Smooth muscle cell (in vitro differentiated cells): ENCODE results near the gene PRLH. TPM values are rescaled to one million over a fixed set of nuclear protein-coding genes. Genes with fewer than 3 reads are reported as not detected.

Experiments
- DNase-seq: peaks from one replicate; lab custom pipeline; 2025; ENCODE audit not compliant: unreplicated experiment; lab: John Stamatoyannopoulos, UW
- H2AFZ ChIP-seq: fragments of 200-600 bp; sonication (generic); 2 replicates; pipeline ENCODE4 v1.6.0; 2016; ENCODE audit warnings: antibody characterized with exemption, low read depth, mild to moderate bottlenecking
- H3F3A ChIP-seq: fragments of 200-600 bp; sonication (generic); 2 replicates; pipeline ENCODE4 v1.6.0; 2017; ENCODE audit warnings: antibody characterized with exemption, low read depth
- H3K27ac ChIP-seq: fragments of 200-600 bp; sonication (generic); 2 replicates; pipeline ENCODE4 v1.5.1; 2016; ENCODE audit warnings: low read depth, mild to moderate bottlenecking
- H3K27me3 ChIP-seq: fragments of 200-600 bp; sonication (generic); 2 replicates; pipeline ENCODE4 v1.6.1; 2016; ENCODE audit warnings: low read depth, mild to moderate bottlenecking
- H3K36me3 ChIP-seq: fragments of 200-600 bp; sonication (generic); 2 replicates; pipeline ENCODE4 v1.5.1; 2016; ENCODE audit warnings: low read depth
- H3K4me1 ChIP-seq: fragments of 200-600 bp; sonication (generic); 2 replicates; pipeline ENCODE4 v1.5.1; 2016; ENCODE audit warnings: low read depth
- H3K4me2 ChIP-seq: fragments of 200-600 bp; sonication (generic); 2 replicates; pipeline ENCODE4 v1.6.0; 2016; ENCODE audit warnings: mild to moderate bottlenecking
- H3K4me3 ChIP-seq: fragments of 200-600 bp; sonication (generic); 2 replicates; pipeline ENCODE4 v1.5.1; 2016; ENCODE audit warnings: mild to moderate bottlenecking
- H3K79me2 ChIP-seq: fragments of 200-600 bp; sonication (generic); 2 replicates; pipeline ENCODE4 v1.6.0; 2016; ENCODE audit warnings: low read depth, mild to moderate bottlenecking
- H3K9ac ChIP-seq: fragments of 200-600 bp; sonication (generic); 2 replicates; pipeline ENCODE4 v1.6.0; 2016; ENCODE audit warnings: low read depth
- H3K9me3 ChIP-seq: fragments of 200-600 bp; sonication (generic); replicated peaks from 2 replicates; pipeline ENCODE4 v1.5.1; 2016; ENCODE audit warnings: low read depth
- H4K20me1 ChIP-seq: fragments of 200-600 bp; sonication (generic); 2 replicates; pipeline ENCODE4 v1.6.0; 2016; ENCODE audit warnings: low read depth
- CTCF ChIP-seq: fragments of 200-600 bp; sonication (generic); IDR thresholded peaks from 2 replicates; pipeline ENCODE4 v1.5.1; 2017; ENCODE audit warnings: borderline replicate concordance, mild to moderate bottlenecking, antibody characterized with exemption; ENCODE audit not compliant: insufficient read depth, poor library complexity, severe bottlenecking
- WGBS: methylation state at CpG from one replicate; pipeline ENCODE4 v1.1.7; 2016; ENCODE audit warnings: low lambda C conversion rate; 5-methylcytosine and 5-hydroxymethylcytosine counted together
- polyA plus RNA-seq: library from polyadenylated mRNA; unstranded; fragments of >200 nt; fragmentation: Nextera tagmentation; extraction: Ambion mirVana; gene quantifications from 2 replicates; pipeline ENCODE4 v1.2.1, GENCODE V29; 2016
- total RNA-seq: library from RNA; depleted of rRNA; stranded (reverse); fragments of >200 nt; gene quantifications from 2 replicates; pipeline ENCODE4 v1.2.3, GENCODE V29; 2014

PRLH gene
- total and polyA plus RNA-seq, 2 experiments from 2014 or later: not detected

GRCh38 chr2:237533668-237534161, 32.7 kb upstream of the PRLH start:
- Histone ChIP-seq H3K4me2 (no peak overlapping the region), H3K27ac (peak overlapping the region; percentile 83), H3K9ac (peak overlapping the region; percentile 65), H3K79me2 (no peaks in the 10 kb centered on the region), H3K4me1 (no peaks in the 10 kb centered on the region), H2AFZ (no peak overlapping the region), H3K36me3 (no peaks in the 10 kb centered on the region), H3F3A (peaks cover 20% of the 10 kb centered on the region), H4K20me1 (no peaks in the 10 kb centered on the region), H3K27me3 (no peaks in the 10 kb centered on the region), H3K4me3 (no peak overlapping the region), H3K9me3 (no peaks in the 10 kb centered on the region)
- DNase-seq: no peak
- TF ChIP-seq CTCF: no peak
- 18% methylated on average over 7 of the region's 7 CpGs for WGBS

DNA sequence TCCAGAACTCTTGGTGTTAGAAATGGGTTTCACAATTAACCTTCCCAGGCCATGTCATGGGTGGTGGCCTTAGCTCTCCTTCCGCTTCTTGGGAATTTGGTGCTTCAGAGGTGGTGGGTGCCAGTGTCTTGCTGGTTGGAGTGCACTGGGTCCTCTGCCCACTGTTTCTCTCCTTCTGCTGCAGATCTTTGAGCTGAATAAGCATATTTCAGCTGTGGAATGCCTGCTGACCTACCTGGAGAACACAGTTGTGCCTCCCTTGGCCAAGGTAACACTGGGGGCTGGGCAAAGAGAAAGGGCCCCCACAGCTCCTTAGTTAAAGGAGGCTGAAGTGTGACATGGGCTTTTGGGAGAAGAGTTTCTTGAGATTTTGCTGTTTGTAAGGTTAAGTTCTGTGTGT, 32.0 kb upstream of the PRLH start:
- WGBS: 100% methylated on average over 1 of the region's 1 CpG
- no peaks in the 10 kb centered on the region for H3K9me3 ChIP-seq
- H3K9ac ChIP-seq: peak overlapping the region; percentile 9
- H3K79me2 ChIP-seq: no peaks in the 10 kb centered on the region
- no peak for DNase-seq
- peaks cover 20% of the 10 kb centered on the region for H3F3A ChIP-seq
- H3K27ac ChIP-seq: peak overlapping the region; percentile 83
- no peak for TF ChIP-seq CTCF
- H3K4me3 ChIP-seq: no peak overlapping the region
- no peaks in the 10 kb centered on the region for H3K4me1 ChIP-seq
- no peaks in the 10 kb centered on the region for H3K36me3 ChIP-seq
- no peak overlapping the region for H2AFZ ChIP-seq
- no peaks in the 10 kb centered on the region for H4K20me1 ChIP-seq
- no peaks in the 10 kb centered on the region for H3K27me3 ChIP-seq
- H3K4me2 ChIP-seq: no peak overlapping the region

GRCh38 chr2:237535385-237536082, 30.8 kb upstream of the PRLH start:
- Histone ChIP-seq H3K9me3 (no peaks in the 10 kb centered on the region), H3K4me1 (no peaks in the 10 kb centered on the region), H3K36me3 (no peaks in the 10 kb centered on the region), H4K20me1 (no peaks in the 10 kb centered on the region), H3K79me2 (no peaks in the 10 kb centered on the region), H3K4me3 (no peak overlapping the region), H3K9ac (no peak overlapping the region), H3K4me2 (no peak overlapping the region), H3K27me3 (no peaks in the 10 kb centered on the region), H3K27ac (peak overlapping the region; percentile 27), H3F3A (peaks cover 20% of the 10 kb centered on the region), H2AFZ (no peak overlapping the region)
- no peak for TF ChIP-seq CTCF
- DNase-seq: no peak
- WGBS: 66% methylated on average over 8 of the region's 8 CpGs

DNA sequence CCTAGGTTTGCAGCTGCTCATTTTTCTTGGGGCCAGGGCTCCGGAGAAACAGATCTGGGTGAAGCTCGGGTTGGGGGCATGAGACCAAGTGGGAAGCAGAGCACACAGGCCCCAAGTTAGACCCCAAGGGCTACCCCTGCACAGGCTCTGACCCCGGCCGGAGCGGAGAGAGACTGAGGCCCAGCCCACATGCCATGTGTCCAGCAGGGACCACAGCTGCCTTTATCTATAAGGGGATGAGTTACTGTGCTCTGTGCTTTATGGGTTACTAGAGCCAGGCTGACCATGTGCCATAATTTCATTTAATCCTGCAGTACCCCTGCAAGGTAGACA, 30.3 kb upstream of the PRLH start:
- H3K4me1 ChIP-seq: no peaks in the 10 kb centered on the region
- no peaks in the 10 kb centered on the region for H3K9me3 ChIP-seq
- H3K79me2 ChIP-seq: no peaks in the 10 kb centered on the region
- 67% methylated on average over 5 of the region's 5 CpGs for WGBS
- DNase-seq: no peak
- H3K36me3 ChIP-seq: no peaks in the 10 kb centered on the region
- no peak overlapping the region for H2AFZ ChIP-seq
- H3K4me3 ChIP-seq: no peak overlapping the region
- no peaks in the 10 kb centered on the region for H3K27me3 ChIP-seq
- no peak for TF ChIP-seq CTCF
- H3K27ac ChIP-seq: no peak overlapping the region
- peaks cover 20% of the 10 kb centered on the region for H3F3A ChIP-seq
- no peak overlapping the region for H3K9ac ChIP-seq
- no peak overlapping the region for H3K4me2 ChIP-seq
- H4K20me1 ChIP-seq: no peaks in the 10 kb centered on the region
